Hepatocyte (in vitro differentiated cells): Measurements from ENCODE around the gene NCAM1. TPM values are rescaled to one million over a fixed set of nuclear protein-coding genes. Genes with fewer than 3 reads are reported as not detected.
A peak's percentile ranks its signal among the peaks of the same experiment; 100 is the strongest.

Experiments
- DNase-seq: peaks from one replicate; pipeline ENCODE4 v3.0.0-alpha.2; 2016; ENCODE audit warnings: low spot score
- H2AFZ ChIP-seq: fragments of 200-600 bp; sonication (generic); 2 replicates; pipeline ENCODE4 v1.6.0; 2016; ENCODE audit warnings: antibody characterized with exemption, mild to moderate bottlenecking
- H3K27ac ChIP-seq: fragments of 200-600 bp; sonication (generic); 2 replicates; pipeline ENCODE4 v1.5.1; 2016; ENCODE audit warnings: mild to moderate bottlenecking
- H3K27me3 ChIP-seq: fragments of 200-600 bp; sonication (generic); 2 replicates; pipeline ENCODE4 v1.6.1; 2016
- H3K36me3 ChIP-seq: fragments of 200-600 bp; sonication (generic); replicated peaks from 2 replicates; pipeline ENCODE4 v1.5.1; 2016; ENCODE audit warnings: low read depth; ENCODE audit not compliant: insufficient read depth
- H3K4me1 ChIP-seq: fragments of 200-600 bp; sonication (generic); 2 replicates; pipeline ENCODE4 v1.5.1; 2016; ENCODE audit warnings: mild to moderate bottlenecking, moderate library complexity; ENCODE audit not compliant: insufficient read depth
- H3K4me2 ChIP-seq: fragments of 200-600 bp; sonication (generic); 2 replicates; pipeline ENCODE4 v1.6.0; 2016
- H3K4me3 ChIP-seq: fragments of 200-600 bp; sonication (generic); 2 replicates; pipeline ENCODE4 v1.5.1; 2016; ENCODE audit warnings: mild to moderate bottlenecking
- H3K79me2 ChIP-seq: fragments of 200-600 bp; sonication (generic); 2 replicates; pipeline ENCODE4 v1.6.0; 2017; ENCODE audit warnings: mild to moderate bottlenecking
- H3K9me2 ChIP-seq: fragments of 200-600 bp; sonication (generic); replicated peaks from 2 replicates; pipeline ENCODE4 v1.6.0; 2017; ENCODE audit warnings: mild to moderate bottlenecking; ENCODE audit not compliant: insufficient read depth
- H3K9me3 ChIP-seq: fragments of 200-600 bp; sonication (generic); 2 replicates; pipeline ENCODE4 v1.5.1; 2016; ENCODE audit warnings: low read depth, mild to moderate bottlenecking
- H4K20me1 ChIP-seq: fragments of 200-600 bp; sonication (generic); 2 replicates; pipeline ENCODE4 v1.6.0; 2016; ENCODE audit warnings: mild to moderate bottlenecking; ENCODE audit not compliant: insufficient read depth, poor library complexity, severe bottlenecking
- EZH2 ChIP-seq: fragments of 200-600 bp; sonication (generic); IDR thresholded peaks from 2 replicates; pipeline ENCODE4 v1.6.1; 2016; ENCODE audit warnings: antibody characterized with exemption, mild to moderate bottlenecking, borderline replicate concordance
- EZH2phosphoT487 ChIP-seq: fragments of 200-600 bp; sonication (generic); IDR thresholded peaks from one replicate; pipeline ENCODE4 v1.6.1; 2018; ENCODE audit warnings: antibody characterized with exemption, mild to moderate bottlenecking, low read depth, moderate library complexity; ENCODE audit not compliant: unreplicated experiment, severe bottlenecking
- whole genome bisulfite sequencing: methylation state at CpG from one replicate; pipeline ENCODE4 v1.1.6; 2016; ENCODE audit warnings: low lambda C conversion rate; ENCODE audit errors: missing lambda C conversion rate; 5-methylcytosine and 5-hydroxymethylcytosine counted together
- polyA plus RNA-seq: library from polyadenylated mRNA; unstranded; fragments of >200 nt; fragmentation: Nextera tagmentation; extraction: Ambion mirVana; gene quantifications from 2 replicates; pipeline ENCODE4 v1.2.1, GENCODE V29; 2016
- total RNA-seq: library from RNA; depleted of rRNA; stranded (reverse); fragments of >200 nt; gene quantifications from 2 replicates; pipeline ENCODE4 v1.2.3, GENCODE V29; 2014
- TF ChIP-seq, protein P1 (sequence below): fragments of 200-600 bp; sonication (generic); IDR thresholded peaks from 2 replicates; pipeline ENCODE4 v1.5.1; 2016; ENCODE audit warnings: antibody characterized with exemption, mild to moderate bottlenecking; ENCODE audit not compliant: poor library complexity

NCAM1 gene
- total and polyA plus RNA-seq, 2 experiments from 2014 or later = 12.4 to 27.2 TPM

DNA sequence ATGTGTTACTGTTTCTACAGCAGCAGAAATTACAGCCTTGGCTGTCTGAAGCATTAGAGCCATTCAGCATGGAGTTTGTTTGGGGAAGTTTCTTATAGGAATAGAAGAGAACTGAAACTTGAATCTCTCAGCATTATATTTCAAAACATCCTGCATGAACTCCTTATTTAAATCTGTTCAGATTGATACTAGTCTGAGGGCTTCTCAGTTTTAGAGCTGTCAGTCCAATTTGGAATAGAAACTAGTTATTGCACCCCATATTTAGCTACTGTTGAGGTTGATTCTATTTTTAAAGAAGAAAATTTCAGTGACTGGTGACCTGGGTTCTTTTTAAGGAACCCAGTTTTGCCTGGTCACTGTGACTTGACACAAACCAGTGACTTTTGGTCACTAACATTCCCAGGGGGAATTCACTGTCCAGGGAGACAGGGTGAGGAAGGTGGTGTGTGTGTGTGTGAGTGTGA is 227.2 kb downstream of the NCAM1 start:
- H3K27me3 ChIP-seq = no peaks in the 10 kb centered on the region
- no peak overlapping the region for H3K4me3 ChIP-seq
- DNase-seq = no peak
- no peak overlapping the region for H3K27ac ChIP-seq
- no peaks in the 10 kb centered on the region for H3K79me2 ChIP-seq
- H3K9me2 ChIP-seq = no peaks in the 10 kb centered on the region
- TF ChIP-seq EZH2phosphoT487 (no peak), EZH2 (no peak)
- TF ChIP-seq, protein P1, sequence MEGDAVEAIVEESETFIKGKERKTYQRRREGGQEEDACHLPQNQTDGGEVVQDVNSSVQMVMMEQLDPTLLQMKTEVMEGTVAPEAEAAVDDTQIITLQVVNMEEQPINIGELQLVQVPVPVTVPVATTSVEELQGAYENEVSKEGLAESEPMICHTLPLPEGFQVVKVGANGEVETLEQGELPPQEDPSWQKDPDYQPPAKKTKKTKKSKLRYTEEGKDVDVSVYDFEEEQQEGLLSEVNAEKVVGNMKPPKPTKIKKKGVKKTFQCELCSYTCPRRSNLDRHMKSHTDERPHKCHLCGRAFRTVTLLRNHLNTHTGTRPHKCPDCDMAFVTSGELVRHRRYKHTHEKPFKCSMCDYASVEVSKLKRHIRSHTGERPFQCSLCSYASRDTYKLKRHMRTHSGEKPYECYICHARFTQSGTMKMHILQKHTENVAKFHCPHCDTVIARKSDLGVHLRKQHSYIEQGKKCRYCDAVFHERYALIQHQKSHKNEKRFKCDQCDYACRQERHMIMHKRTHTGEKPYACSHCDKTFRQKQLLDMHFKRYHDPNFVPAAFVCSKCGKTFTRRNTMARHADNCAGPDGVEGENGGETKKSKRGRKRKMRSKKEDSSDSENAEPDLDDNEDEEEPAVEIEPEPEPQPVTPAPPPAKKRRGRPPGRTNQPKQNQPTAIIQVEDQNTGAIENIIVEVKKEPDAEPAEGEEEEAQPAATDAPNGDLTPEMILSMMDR = no peak
- H2AFZ ChIP-seq = no peak overlapping the region
- H3K9me3 ChIP-seq = no peaks in the 10 kb centered on the region
- H3K4me2 ChIP-seq = no peak overlapping the region
- H4K20me1 ChIP-seq = no peaks in the 10 kb centered on the region
- peaks cover 20% of the 10 kb centered on the region for H3K4me1 ChIP-seq
- H3K36me3 ChIP-seq = no peaks in the 10 kb centered on the region

DNA sequence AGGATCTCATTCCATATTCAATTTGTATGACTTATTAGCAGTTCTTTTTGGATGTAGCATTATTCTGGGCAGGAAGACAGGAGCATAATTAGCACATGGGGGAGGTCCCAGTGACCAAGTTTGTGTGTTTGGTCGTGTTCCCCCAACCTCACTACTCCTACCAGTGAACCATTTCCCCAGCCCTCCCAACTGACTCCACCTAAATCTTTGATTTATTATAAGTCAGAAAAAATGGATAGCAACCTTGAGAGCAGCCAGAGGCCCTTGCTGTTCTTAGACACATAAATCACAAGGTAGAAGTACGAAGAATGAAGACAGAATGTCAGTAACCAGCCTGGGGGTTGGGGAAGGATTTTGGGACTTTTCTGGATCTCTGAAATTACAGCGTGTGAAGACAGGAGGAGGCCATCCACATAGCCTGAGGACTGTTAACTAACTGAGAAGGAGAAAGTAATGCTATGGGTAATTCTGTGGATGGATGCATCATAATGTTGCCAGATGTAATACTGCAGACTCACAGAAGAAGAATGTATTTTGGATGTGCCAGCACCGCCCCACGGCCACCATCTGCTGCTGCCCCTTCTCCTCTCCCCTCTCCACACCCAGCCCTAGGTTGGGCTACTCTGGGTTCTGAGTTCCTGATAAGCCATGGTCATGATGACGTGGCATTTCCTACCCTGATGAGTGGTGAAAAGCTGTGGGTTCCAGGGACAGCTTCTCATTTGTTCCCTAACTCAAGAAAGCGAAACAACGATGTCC is 228.9 kb downstream of the NCAM1 start:
- H3K79me2 ChIP-seq = no peaks in the 10 kb centered on the region
- WGBS = 85% methylated on average over 8 of the region's 8 CpGs
- no peak overlapping the region for H2AFZ ChIP-seq
- no peaks in the 10 kb centered on the region for H4K20me1 ChIP-seq
- DNase-seq = no peak
- H3K4me1 ChIP-seq = peaks cover 29% of the 10 kb centered on the region
- H3K27ac ChIP-seq = no peak overlapping the region
- no peak overlapping the region for H3K4me2 ChIP-seq
- no peaks in the 10 kb centered on the region for H3K36me3 ChIP-seq
- no peak for TF ChIP-seq EZH2phosphoT487
- TF ChIP-seq, protein P1 = no peak
- no peak for TF ChIP-seq EZH2
- no peak overlapping the region for H3K4me3 ChIP-seq
- H3K9me3 ChIP-seq = no peaks in the 10 kb centered on the region
- H3K27me3 ChIP-seq = no peaks in the 10 kb centered on the region
- no peaks in the 10 kb centered on the region for H3K9me2 ChIP-seq

DNA sequence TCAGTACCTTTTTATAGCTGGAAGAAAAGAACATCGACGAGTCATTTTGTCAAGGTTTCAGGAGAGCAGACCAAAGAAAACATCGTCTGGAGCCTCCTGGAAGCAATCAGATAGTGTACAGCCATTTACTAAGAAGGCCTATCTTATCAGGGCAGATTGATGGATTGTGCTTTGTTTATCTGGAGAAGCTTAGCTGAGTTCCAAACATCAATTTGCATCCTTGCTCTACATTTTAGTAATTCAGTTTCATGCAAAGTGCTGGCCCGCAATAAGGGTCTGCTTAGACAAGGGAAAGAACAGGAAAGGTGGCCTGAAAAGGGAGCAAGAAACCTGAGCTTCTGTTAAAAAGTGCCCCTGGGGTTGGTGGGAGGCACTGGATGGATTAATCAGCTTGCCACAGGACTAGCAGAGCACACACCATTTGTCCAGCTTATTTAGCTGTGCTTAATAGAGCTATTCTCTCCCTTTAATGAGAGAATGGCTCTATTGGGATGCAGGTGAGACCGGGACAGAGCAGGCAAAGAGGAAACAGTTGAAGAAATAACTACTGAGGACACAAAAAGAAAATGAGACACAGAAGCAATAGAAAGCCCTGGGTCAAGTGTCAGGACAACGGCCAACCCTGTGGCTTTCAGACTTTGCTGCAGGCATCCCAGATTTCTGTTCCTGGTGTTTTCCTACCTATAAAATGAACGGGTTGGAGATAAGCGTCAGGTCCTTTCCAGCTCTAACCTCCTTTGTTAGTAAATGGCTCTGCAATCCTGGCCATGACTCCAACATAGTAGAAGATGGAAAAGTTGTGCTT is 231.1 kb downstream of the NCAM1 start:
- H2AFZ ChIP-seq = no peak overlapping the region
- no peaks in the 10 kb centered on the region for H3K79me2 ChIP-seq
- no peak for DNase-seq
- no peaks in the 10 kb centered on the region for H3K36me3 ChIP-seq
- no peak for TF ChIP-seq EZH2phosphoT487
- TF ChIP-seq EZH2 = no peak
- TF ChIP-seq, protein P1 = no peak
- no peaks in the 10 kb centered on the region for H3K9me3 ChIP-seq
- H3K27ac ChIP-seq = peak overlapping the region; percentile 4
- no peak overlapping the region for H3K4me3 ChIP-seq
- H3K27me3 ChIP-seq = no peaks in the 10 kb centered on the region
- H3K4me1 ChIP-seq = peaks cover 29% of the 10 kb centered on the region
- H4K20me1 ChIP-seq = no peaks in the 10 kb centered on the region
- no peaks in the 10 kb centered on the region for H3K9me2 ChIP-seq
- peak overlapping the region; percentile 5 for H3K4me2 ChIP-seq
- WGBS = 22% methylated on average over 8 of the region's 8 CpGs
